Body of pancreas (tissue), 4 donors: ENCODE measurements around the gene RASA3.

Source experiments
- CTCF ChIP-seq, 7 experiments: fragments of 450-650 bp in 4 of 7; fragments of 200-600 bp in 3 of 7; sonication (generic) in 3 of 7; IDR thresholded peaks; one replicate each; pipeline ENCODE4 v1.5.1; 2016 to 2019; ENCODE audit warnings: antibody characterized with exemption in 7 of 7
- POLR2A ChIP-seq, 3 donors: fragments of 450-650 bp; IDR thresholded peaks; one replicate each; pipeline ENCODE4 v1.6.1; 2016; ENCODE audit warnings: antibody characterized with exemption in 3 of 3, mild to moderate bottlenecking in 2 of 3

DNA sequence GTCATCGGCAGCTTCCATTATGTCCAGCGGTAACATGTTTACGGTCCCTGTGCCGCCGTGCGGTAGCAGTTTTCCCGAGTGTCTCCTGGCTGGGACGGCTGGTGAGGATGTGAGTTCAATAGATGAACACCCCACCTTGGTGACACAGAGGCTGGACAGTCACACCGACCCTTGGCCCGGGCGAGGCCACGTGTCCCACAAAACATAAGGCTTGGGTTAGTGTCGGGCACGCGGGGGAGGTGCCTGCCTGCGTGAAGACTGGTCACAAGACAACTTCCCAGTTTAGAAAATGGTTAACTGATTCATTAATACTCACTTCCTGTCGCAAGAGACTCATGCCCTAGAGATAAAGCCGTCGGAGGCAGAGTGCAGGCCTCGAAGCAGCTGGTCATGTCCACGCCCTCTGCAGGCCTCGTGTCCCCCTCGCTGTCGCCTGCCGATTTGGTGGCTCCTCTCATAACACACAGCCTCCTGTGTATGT, 17.2 kb downstream of the RASA3 start:
- TF ChIP-seq POLR2A (IDR thresholded peaks at IDR 0.05) (no peak), CTCF (IDR thresholded peaks at IDR 0.05) (peak in 1 of 7 experiments; percentile 6)
